IPS-NIHi7 (cell line): ENCODE measurements around the gene TMPRSS3.

ENCODE experiments used
- DNase-seq: peaks from one replicate; pipeline ENCODE4 v3.0.0; 2012; ENCODE audit warnings: mixed read lengths; ENCODE audit errors: extremely low spot score

The TMPRSS3 gene

GRCh38 chr21:42373196-42373907 lies 22.5 kb downstream of the TMPRSS3 start:
- DNase-seq: no peak

GRCh38 chr21:42370894-42371654 lies 24.8 kb downstream of the TMPRSS3 start:
- DNase-seq: no peak

- DNase-seq: peak; percentile 45
Measured at GRCh38 chr21:42369821-42370220, 26.0 kb downstream of the TMPRSS3 start.

- DNase-seq: no peak
Measured at GRCh38 chr21:42367367-42368165, 28.3 kb downstream of the TMPRSS3 start.

- DNase-seq: no peak
Measured at GRCh38 chr21:42366292-42367010, 29.4 kb downstream of the TMPRSS3 start, which contains the start of gene TFF1. Gene TFF1, minus strand, starts transcription at chr21:42366535. Its CDS starts 40 bp downstream, at chr21:42366495.

GRCh38 chr21:42365770-42366169 lies 30.1 kb downstream of the TMPRSS3 start:
- no peak for DNase-seq

GRCh38 chr21:42364304-42364865 lies 31.5 kb downstream of the TMPRSS3 start:
- no peak for DNase-seq

GRCh38 chr21:42363312-42363711 lies 32.5 kb downstream of the TMPRSS3 start:
- DNase-seq: no peak

GRCh38 chr21:42362700-42363099 lies 33.2 kb downstream of the TMPRSS3 start:
- DNase-seq: no peak

GRCh38 chr21:42362198-42362597 lies 33.7 kb downstream of the TMPRSS3 start:
- DNase-seq: no peak

GRCh38 chr21:42361286-42361685 lies 34.6 kb downstream of the TMPRSS3 start:
- no peak for DNase-seq

- DNase-seq: no peak
Measured at GRCh38 chr21:42360317-42360716, 35.5 kb downstream of the TMPRSS3 start.

GRCh38 chr21:42358937-42359336 lies 36.9 kb downstream of the TMPRSS3 start:
- DNase-seq: no peak

- no peak for DNase-seq
Measured at GRCh38 chr21:42358261-42358660, 37.6 kb downstream of the TMPRSS3 start.

GRCh38 chr21:42357307-42357706 lies 38.5 kb downstream of the TMPRSS3 start:
- no peak for DNase-seq

GRCh38 chr21:42356650-42357049 lies 39.2 kb downstream of the TMPRSS3 start:
- DNase-seq: no peak

- no peak for DNase-seq
Measured at GRCh38 chr21:42356046-42356445, 39.8 kb downstream of the TMPRSS3 start.

- no peak for DNase-seq
Measured at GRCh38 chr21:42353623-42354022, 42.2 kb downstream of the TMPRSS3 start.

- no peak for DNase-seq
Measured at GRCh38 chr21:42352441-42353095, 43.3 kb downstream of the TMPRSS3 start.

- no peak for DNase-seq
Measured at GRCh38 chr21:42351626-42352440, 44.0 kb downstream of the TMPRSS3 start.
